Eye (tissue), 1 donor: ENCODE measurements around the gene ASPSCR1.

Experiments used
- DNase-seq: peaks from one replicate; pipeline ENCODE4 v3.0.0-alpha.2; 2015

Gene ASPSCR1

GRCh38 chr17:81983011-81983638, 5.7 kb downstream of the ASPSCR1 start:
- no peak for DNase-seq

GRCh38 chr17:81983639-81984373, 6.4 kb downstream of the ASPSCR1 start:
- DNase-seq, result no peak

- no peak for DNase-seq
Measured at GRCh38 chr17:81984773-81985410, 7.5 kb downstream of the ASPSCR1 start.

- DNase-seq, result no peak
Measured at GRCh38 chr17:81986606-81987005, 9.2 kb downstream of the ASPSCR1 start.

GRCh38 chr17:81987161-81987770, 9.8 kb downstream of the ASPSCR1 start:
- DNase-seq, result no peak

- DNase-seq, result no peak
Measured at GRCh38 chr17:81990836-81991683, 13.6 kb downstream of the ASPSCR1 start.

GRCh38 chr17:81991684-81992305, 14.4 kb downstream of the ASPSCR1 start:
- peak; percentile 88 for DNase-seq

- DNase-seq, result peak; percentile 78
Measured at GRCh38 chr17:81992306-81993102, 15.1 kb downstream of the ASPSCR1 start.

GRCh38 chr17:81993729-81994592, 16.5 kb downstream of the ASPSCR1 start:
- no peak for DNase-seq

GRCh38 chr17:81994593-81995462, 17.4 kb downstream of the ASPSCR1 start:
- DNase-seq, result no peak

- DNase-seq, result no peak
Measured at GRCh38 chr17:81995463-81996231, 18.2 kb downstream of the ASPSCR1 start.

- DNase-seq, result no peak
Measured at GRCh38 chr17:81996232-81996756, 18.9 kb downstream of the ASPSCR1 start.

- no peak for DNase-seq
Measured at GRCh38 chr17:81996757-81997441, 19.5 kb downstream of the ASPSCR1 start.

- no peak for DNase-seq
Measured at GRCh38 chr17:81998212-81998611, 20.8 kb downstream of the ASPSCR1 start.

- DNase-seq, result no peak
Measured at GRCh38 chr17:81998691-81999438, 21.4 kb downstream of the ASPSCR1 start.

- DNase-seq, result no peak
Measured at GRCh38 chr17:81999587-81999975, 22.2 kb downstream of the ASPSCR1 start.
